HEK293 (cell line): ENCODE data around the gene NUP50.

Experiments used
- GLIS1 ChIP-seq: fragments of 450-650 bp; formaldehyde crosslinking; IDR thresholded peaks from 2 replicates; pipeline ENCODE4 v1.5.1; 2016; ENCODE audit warnings: missing biosample characterization, missing genetic modification characterization
- HOXA7 ChIP-seq: sonication (generic); formaldehyde crosslinking; IDR thresholded peaks from 2 replicates; pipeline ENCODE4 v1.8.1; 2022; ENCODE audit warnings: missing genetic modification reagents, borderline replicate concordance
- KLF1 ChIP-seq: fragments of 450-650 bp; formaldehyde crosslinking; IDR thresholded peaks from 2 replicates; pipeline ENCODE4 v1.5.1; 2016; ENCODE audit warnings: missing biosample characterization, missing genetic modification characterization
- KLF8 ChIP-seq: fragments of 450-650 bp; formaldehyde crosslinking; IDR thresholded peaks from 2 replicates; pipeline ENCODE4 v1.5.1; 2016; ENCODE audit warnings: missing biosample characterization, missing genetic modification characterization
- KLF9 ChIP-seq: fragments of 450-650 bp; formaldehyde crosslinking; IDR thresholded peaks from 2 replicates; pipeline ENCODE4 v1.5.1; 2016; ENCODE audit warnings: missing biosample characterization, missing genetic modification characterization, low read depth
- SALL2 ChIP-seq: fragments of 450-650 bp; formaldehyde crosslinking; IDR thresholded peaks from 2 replicates; pipeline ENCODE4 v1.5.0; 2017; ENCODE audit warnings: missing biosample characterization, mild to moderate bottlenecking, missing genetic modification characterization, borderline replicate concordance
- SP3 ChIP-seq: fragments of 450-650 bp; formaldehyde crosslinking; IDR thresholded peaks from 2 replicates; pipeline ENCODE4 v1.5.1; 2016; ENCODE audit warnings: missing biosample characterization, missing genetic modification characterization
- TRIM28 ChIP-seq: IDR thresholded peaks from 2 replicates; pipeline ENCODE4 v1.6.1; 2011; ENCODE audit warnings: low read length, control low read depth, borderline replicate concordance
- ZBTB10 ChIP-seq: fragments of 450-650 bp; formaldehyde crosslinking; IDR thresholded peaks from 2 replicates; pipeline ENCODE4 v1.5.1; 2016; ENCODE audit warnings: missing biosample characterization, missing genetic modification characterization
- ZFHX2 ChIP-seq: fragments of 450-650 bp; formaldehyde crosslinking; conservative IDR thresholded peaks from 2 replicates; pipeline ENCODE4 v1.5.1; 2016; ENCODE audit warnings: missing biosample characterization, missing genetic modification characterization
- ZFP3 ChIP-seq: fragments of 450-650 bp; formaldehyde crosslinking; IDR thresholded peaks from 2 replicates; pipeline ENCODE4 v1.5.1; 2016; ENCODE audit warnings: low read depth, missing biosample characterization, missing genetic modification characterization
- ZNF138 ChIP-seq: fragments of 450-650 bp; formaldehyde crosslinking; IDR thresholded peaks from 2 replicates; pipeline ENCODE4 v1.5.1; 2016; ENCODE audit warnings: missing biosample characterization, missing genetic modification characterization, borderline replicate concordance
- ZNF311 ChIP-seq: fragments of 450-650 bp; formaldehyde crosslinking; IDR thresholded peaks from 2 replicates; pipeline ENCODE4 v1.5.1; 2017; ENCODE audit warnings: missing biosample characterization, missing genetic modification characterization, borderline replicate concordance
- ZNF398 ChIP-seq: fragments of 450-650 bp; formaldehyde crosslinking; IDR thresholded peaks from 2 replicates; pipeline ENCODE4 v1.5.1; 2017; ENCODE audit warnings: missing biosample characterization, missing genetic modification characterization
- ZNF404 ChIP-seq: fragments of 450-650 bp; formaldehyde crosslinking; IDR thresholded peaks from 2 replicates; pipeline ENCODE4 v1.5.1; 2017; ENCODE audit warnings: missing biosample characterization, missing genetic modification characterization
- ZNF433 ChIP-seq: fragments of 450-650 bp; formaldehyde crosslinking; IDR thresholded peaks from 2 replicates; pipeline ENCODE4 v1.5.1; 2016; ENCODE audit warnings: missing biosample characterization, missing genetic modification characterization, low read depth
- ZNF473 ChIP-seq: fragments of 450-650 bp; formaldehyde crosslinking; IDR thresholded peaks from 2 replicates; pipeline ENCODE4 v1.5.1; 2017; ENCODE audit warnings: missing biosample characterization, missing genetic modification characterization
- ZNF529 ChIP-seq: fragments of 450-650 bp; formaldehyde crosslinking; IDR thresholded peaks from 2 replicates; pipeline ENCODE4 v1.5.1; 2017; ENCODE audit warnings: missing genetic modification characterization, missing biosample characterization; ENCODE audit not compliant: insufficient replicate concordance
- ZNF600 ChIP-seq: fragments of 450-650 bp; formaldehyde crosslinking; IDR thresholded peaks from 2 replicates; pipeline ENCODE4 v1.5.1; 2016; ENCODE audit warnings: missing biosample characterization, missing genetic modification characterization
- ZNF621 ChIP-seq: fragments of 450-650 bp; formaldehyde crosslinking; IDR thresholded peaks from 2 replicates; pipeline ENCODE4 v1.5.1; 2017; ENCODE audit warnings: missing biosample characterization, missing genetic modification characterization
- ZNF623 ChIP-seq: fragments of 450-650 bp; formaldehyde crosslinking; IDR thresholded peaks from 2 replicates; pipeline ENCODE4 v1.5.1; 2016; ENCODE audit warnings: missing biosample characterization, missing genetic modification characterization
- ZNF707 ChIP-seq: fragments of 450-650 bp; formaldehyde crosslinking; IDR thresholded peaks from 2 replicates; pipeline ENCODE4 v1.5.1; 2016; ENCODE audit warnings: missing biosample characterization, missing genetic modification characterization
- ZNF768 ChIP-seq: fragments of 450-650 bp; formaldehyde crosslinking; IDR thresholded peaks from 2 replicates; pipeline ENCODE4 v1.5.1; 2018; ENCODE audit warnings: missing biosample characterization, mild to moderate bottlenecking, missing genetic modification characterization
- ZNF792 ChIP-seq: fragments of 450-650 bp; formaldehyde crosslinking; IDR thresholded peaks from 2 replicates; pipeline ENCODE4 v1.5.1; 2016; ENCODE audit warnings: missing biosample characterization, missing genetic modification characterization
- ZNF830 ChIP-seq: fragments of 450-650 bp; IDR thresholded peaks from 2 replicates; pipeline ENCODE4 v1.5.0; 2018; ENCODE audit warnings: missing biosample characterization, missing genetic modification characterization, low read depth, mild to moderate bottlenecking, moderate library complexity
- TF ChIP-seq, protein P1 (sequence below): fragments of 450-650 bp; formaldehyde crosslinking; IDR thresholded peaks from 2 replicates; pipeline ENCODE4 v1.5.1; 2016; ENCODE audit warnings: missing biosample characterization, missing genetic modification characterization
- TF ChIP-seq, protein P2 (sequence below): fragments of 450-650 bp; formaldehyde crosslinking; IDR thresholded peaks from 2 replicates; pipeline ENCODE4 v1.5.1; 2016; ENCODE audit warnings: missing biosample characterization, missing genetic modification characterization
- TF ChIP-seq, protein P3 (sequence below): fragments of 450-650 bp; formaldehyde crosslinking; IDR thresholded peaks from 2 replicates; pipeline ENCODE4 v1.5.1; 2016; ENCODE audit warnings: missing biosample characterization, missing genetic modification characterization
- TF ChIP-seq, protein P4 (sequence below): fragments of 450-650 bp; formaldehyde crosslinking; IDR thresholded peaks from 2 replicates; pipeline ENCODE4 v1.5.1; 2016; ENCODE audit warnings: missing biosample characterization, missing genetic modification characterization

NUP50 gene

DNA sequence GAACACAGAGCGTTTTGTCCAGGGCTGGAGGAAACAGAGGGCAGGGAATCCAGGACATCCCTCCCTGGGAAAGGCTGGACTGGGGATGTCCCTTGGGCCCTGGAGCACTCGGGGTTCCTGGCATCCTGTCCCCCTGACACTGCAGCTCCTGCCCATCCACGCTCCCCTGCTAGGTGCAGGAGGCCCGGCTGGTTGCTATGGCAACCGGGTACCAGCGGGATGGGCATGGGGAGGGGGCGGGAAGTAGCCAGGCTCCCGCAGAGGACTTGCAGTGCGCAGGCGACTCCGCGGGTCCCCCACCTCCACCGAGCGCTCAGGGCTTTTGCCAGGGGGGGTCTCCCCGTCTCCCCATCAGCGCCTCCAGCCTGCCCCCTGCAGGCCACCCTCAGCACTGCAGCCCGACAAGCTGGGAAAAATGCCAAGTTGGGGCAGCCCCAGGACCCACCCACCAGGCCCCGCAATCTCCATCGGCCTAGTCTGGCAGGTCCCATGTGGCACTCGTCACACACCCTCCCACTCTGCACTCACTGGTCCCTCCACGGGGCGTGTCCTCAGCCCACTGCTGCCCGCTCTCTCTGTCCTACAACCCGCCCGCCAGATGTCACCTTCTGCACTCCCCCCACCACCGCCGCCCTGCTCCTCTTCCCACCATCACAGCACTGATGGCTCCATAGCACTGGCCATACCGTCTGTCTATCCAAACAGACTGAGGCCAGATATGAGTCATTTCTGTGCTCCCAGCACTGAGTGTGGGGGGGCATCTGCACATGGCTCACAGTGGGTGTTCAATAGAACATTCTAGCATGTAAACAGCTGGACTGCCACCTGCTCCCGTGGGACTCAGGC, 45.5 kb downstream of the NUP50 start (continued):
- TF ChIP-seq ZNF830 (no peak), ZNF138 (no peak), ZNF311 (tag by site-specific recombination) (no peak), GLIS1 (tag by site-specific recombination) (no peak), ZNF621 (tag by site-specific recombination) (no peak), ZNF623 (tag by site-specific recombination) (no peak), SP3 (tag by site-specific recombination) (no peak), ZNF473 (tag by site-specific recombination) (no peak), ZNF707 (tag by site-specific recombination) (no peak), ZFHX2 (tag by site-specific recombination) (peak; percentile 99), KLF9 (tag by site-specific recombination) (peak; percentile 32), HOXA7 (no peak), ZFP3 (no peak), ZNF404 (tag by site-specific recombination) (no peak), ZNF600 (tag by site-specific recombination) (0 out of 2 replicates have a peak, but pooled peaks have one; percentile 36), ZNF398 (peak; percentile 60), ZBTB10 (tag by site-specific recombination) (peak; percentile 3; the same call in 1 of the 2 replicates), SALL2 (no peak), KLF1 (tag by site-specific recombination) (peak; percentile 89), ZNF529 (tag by site-specific recombination) (no peak), ZNF792 (tag by site-specific recombination) (no peak), ZNF768 (tag by site-specific recombination) (no peak), TRIM28 (no peak), KLF8 (tag by site-specific recombination) (0 out of 2 replicates have a peak, but pooled peaks have one; percentile 30), ZNF433 (tag by site-specific recombination) (no peak)
- TF ChIP-seq, protein P1, sequence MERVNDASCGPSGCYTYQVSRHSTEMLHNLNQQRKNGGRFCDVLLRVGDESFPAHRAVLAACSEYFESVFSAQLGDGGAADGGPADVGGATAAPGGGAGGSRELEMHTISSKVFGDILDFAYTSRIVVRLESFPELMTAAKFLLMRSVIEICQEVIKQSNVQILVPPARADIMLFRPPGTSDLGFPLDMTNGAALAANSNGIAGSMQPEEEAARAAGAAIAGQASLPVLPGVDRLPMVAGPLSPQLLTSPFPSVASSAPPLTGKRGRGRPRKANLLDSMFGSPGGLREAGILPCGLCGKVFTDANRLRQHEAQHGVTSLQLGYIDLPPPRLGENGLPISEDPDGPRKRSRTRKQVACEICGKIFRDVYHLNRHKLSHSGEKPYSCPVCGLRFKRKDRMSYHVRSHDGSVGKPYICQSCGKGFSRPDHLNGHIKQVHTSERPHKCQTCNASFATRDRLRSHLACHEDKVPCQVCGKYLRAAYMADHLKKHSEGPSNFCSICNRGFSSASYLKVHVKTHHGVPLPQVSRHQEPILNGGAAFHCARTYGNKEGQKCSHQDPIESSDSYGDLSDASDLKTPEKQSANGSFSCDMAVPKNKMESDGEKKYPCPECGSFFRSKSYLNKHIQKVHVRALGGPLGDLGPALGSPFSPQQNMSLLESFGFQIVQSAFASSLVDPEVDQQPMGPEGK (tag by site-specific recombination) = peak; percentile 87
- TF ChIP-seq, protein P2, sequence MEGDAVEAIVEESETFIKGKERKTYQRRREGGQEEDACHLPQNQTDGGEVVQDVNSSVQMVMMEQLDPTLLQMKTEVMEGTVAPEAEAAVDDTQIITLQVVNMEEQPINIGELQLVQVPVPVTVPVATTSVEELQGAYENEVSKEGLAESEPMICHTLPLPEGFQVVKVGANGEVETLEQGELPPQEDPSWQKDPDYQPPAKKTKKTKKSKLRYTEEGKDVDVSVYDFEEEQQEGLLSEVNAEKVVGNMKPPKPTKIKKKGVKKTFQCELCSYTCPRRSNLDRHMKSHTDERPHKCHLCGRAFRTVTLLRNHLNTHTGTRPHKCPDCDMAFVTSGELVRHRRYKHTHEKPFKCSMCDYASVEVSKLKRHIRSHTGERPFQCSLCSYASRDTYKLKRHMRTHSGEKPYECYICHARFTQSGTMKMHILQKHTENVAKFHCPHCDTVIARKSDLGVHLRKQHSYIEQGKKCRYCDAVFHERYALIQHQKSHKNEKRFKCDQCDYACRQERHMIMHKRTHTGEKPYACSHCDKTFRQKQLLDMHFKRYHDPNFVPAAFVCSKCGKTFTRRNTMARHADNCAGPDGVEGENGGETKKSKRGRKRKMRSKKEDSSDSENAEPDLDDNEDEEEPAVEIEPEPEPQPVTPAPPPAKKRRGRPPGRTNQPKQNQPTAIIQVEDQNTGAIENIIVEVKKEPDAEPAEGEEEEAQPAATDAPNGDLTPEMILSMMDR = peak; percentile 82
- TF ChIP-seq, protein P3, sequence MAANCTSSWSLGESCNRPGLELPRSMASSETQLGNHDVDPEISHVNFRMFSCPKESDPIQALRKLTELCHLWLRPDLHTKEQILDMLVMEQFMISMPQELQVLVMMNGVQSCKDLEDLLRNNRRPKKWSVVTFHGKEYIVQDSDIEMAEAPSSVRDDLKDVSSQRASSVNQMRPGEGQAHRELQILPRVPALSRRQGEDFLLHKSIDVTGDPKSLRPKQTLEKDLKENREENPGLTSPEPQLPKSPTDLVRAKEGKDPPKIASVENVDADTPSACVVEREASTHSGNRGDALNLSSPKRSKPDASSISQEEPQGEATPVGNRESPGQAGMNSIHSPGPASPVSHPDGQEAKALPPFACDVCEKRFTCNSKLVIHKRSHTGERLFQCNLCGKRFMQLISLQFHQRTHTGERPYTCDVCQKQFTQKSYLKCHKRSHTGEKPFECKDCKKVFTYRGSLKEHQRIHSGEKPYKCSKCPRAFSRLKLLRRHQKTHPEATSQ (tag by site-specific recombination) = no peak
- TF ChIP-seq, protein P4, sequence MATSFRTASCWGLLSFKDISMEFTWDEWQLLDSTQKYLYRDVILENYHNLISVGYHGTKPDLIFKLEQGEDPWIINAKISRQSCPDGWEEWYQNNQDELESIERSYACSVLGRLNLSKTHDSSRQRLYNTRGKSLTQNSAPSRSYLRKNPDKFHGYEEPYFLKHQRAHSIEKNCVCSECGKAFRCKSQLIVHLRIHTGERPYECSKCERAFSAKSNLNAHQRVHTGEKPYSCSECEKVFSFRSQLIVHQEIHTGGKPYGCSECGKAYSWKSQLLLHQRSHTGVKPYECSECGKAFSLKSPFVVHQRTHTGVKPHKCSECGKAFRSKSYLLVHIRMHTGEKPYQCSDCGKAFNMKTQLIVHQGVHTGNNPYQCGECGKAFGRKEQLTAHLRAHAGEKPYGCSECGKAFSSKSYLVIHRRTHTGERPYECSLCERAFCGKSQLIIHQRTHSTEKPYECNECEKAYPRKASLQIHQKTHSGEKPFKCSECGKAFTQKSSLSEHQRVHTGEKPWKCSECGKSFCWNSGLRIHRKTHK (tag by site-specific recombination) = no peak
